GM12801 (cell line): Measurements from ENCODE around the gene IFITM1.
"Not testable (repeated sequence)": the region's sequence is repeated elsewhere in the genome, so short reads cannot be mapped to it uniquely, and the experiment has no call there.

Experiments
- CTCF ChIP-seq: IDR thresholded peaks from one replicate; pipeline ENCODE4 v1.5.1; 2011; ENCODE audit warnings: control low read depth; ENCODE audit not compliant: insufficient read length; ENCODE audit errors: extremely low read depth

Gene IFITM1

GRCh38 chr11:307766-308708, 5.8 kb upstream of the IFITM1 start, which contains the start of gene IFITM2:
IFITM2 (plus strand) TSS chr11:307816; CDS start chr11:308193, 377 bp downstream.
- TF ChIP-seq CTCF: not testable (repeated sequence)

- no peak for TF ChIP-seq CTCF
Measured at GRCh38 chr11:312092-312816, 1.6 kb upstream of the IFITM1 start.

GRCh38 chr11:313304-313786, 495 bp upstream of the IFITM1 start:
- TF ChIP-seq CTCF: no peak

GRCh38 chr11:315051-315481, 1.2 kb downstream of the IFITM1 start:
- no peak for TF ChIP-seq CTCF

- no peak for TF ChIP-seq CTCF
Measured at GRCh38 chr11:315516-315994, 1.7 kb downstream of the IFITM1 start.

GRCh38 chr11:316031-316701, 2.3 kb downstream of the IFITM1 start:
- no peak for TF ChIP-seq CTCF
